HepG2 (cell line): ENCODE measurements around the gene CTCF. TPM values are rescaled to one million over a fixed set of nuclear protein-coding genes. Genes with fewer than 3 reads are reported as not detected.

Source experiments
- ARNT2 ChIP-seq: sonication (generic); formaldehyde crosslinking; IDR thresholded peaks from 2 replicates; pipeline ENCODE4 v1.8.0; 2022; ENCODE audit warnings: mild to moderate bottlenecking, low read depth, missing genetic modification reagents, moderate library complexity
- ATF7 ChIP-seq, 2 experiments: fragments of 450-650 bp in 1 of 2; sonication (generic) in 1 of 2; formaldehyde crosslinking in 1 of 2; IDR thresholded peaks; 2 replicates each; pipeline versions ENCODE4 v1.4.0 to v1.6.1; 2016 to 2020; ENCODE audit warnings: antibody characterized with exemption in 1 of 2, mild to moderate bottlenecking in 1 of 2, missing genetic modification reagents in 1 of 2
- CC2D1A ChIP-seq: sonication (generic); formaldehyde crosslinking; IDR thresholded peaks from 2 replicates; pipeline ENCODE4 v1.8.1; 2023; ENCODE audit warnings: mild to moderate bottlenecking, missing genetic modification reagents
- CCDC6 ChIP-seq: sonication (generic); formaldehyde crosslinking; IDR thresholded peaks from 2 replicates; pipeline ENCODE4 v1.8.1; 2022; ENCODE audit warnings: mild to moderate bottlenecking, missing genetic modification reagents, moderate library complexity
- ESRRA ChIP-seq: sonication (generic); formaldehyde crosslinking; IDR thresholded peaks from 2 replicates; pipeline ENCODE4 v1.5.1; 2020; ENCODE audit warnings: mild to moderate bottlenecking, low read depth, missing genetic modification reagents
- KLF13 ChIP-seq: sonication (generic); formaldehyde crosslinking; IDR thresholded peaks from 2 replicates; pipeline ENCODE4 v1.4.0; 2020; ENCODE audit warnings: mild to moderate bottlenecking, missing genetic modification reagents
- NCOR1 ChIP-seq: fragments of 200-600 bp; sonication (generic); IDR thresholded peaks from 2 replicates; pipeline ENCODE4 v1.7.0; 2017; ENCODE audit warnings: antibody characterized with exemption, low read length, borderline replicate concordance
- PCBP1 ChIP-seq: fragments of 200-400 bp; formaldehyde crosslinking; IDR thresholded peaks from 2 replicates; pipeline ENCODE4 v1.6.1; 2017; ENCODE audit warnings: mild to moderate bottlenecking, low read depth, low read length, borderline replicate concordance
- PHF21A ChIP-seq: sonication (generic); formaldehyde crosslinking; IDR thresholded peaks from 2 replicates; pipeline ENCODE4 v1.5.0; 2020; ENCODE audit warnings: mild to moderate bottlenecking, missing genetic modification reagents
- SALL2 ChIP-seq: sonication (generic); formaldehyde crosslinking; IDR thresholded peaks from 2 replicates; pipeline ENCODE4 v1.8.1; 2023; ENCODE audit warnings: mild to moderate bottlenecking, missing genetic modification reagents, inconsistent platforms
- TP53 ChIP-seq: sonication (generic); formaldehyde crosslinking; conservative IDR thresholded peaks from 2 replicates; pipeline ENCODE4 v1.4.0; 2020; ENCODE audit warnings: missing genetic modification reagents
- ZKSCAN5 ChIP-seq: sonication (generic); formaldehyde crosslinking; IDR thresholded peaks from 2 replicates; pipeline ENCODE4 v1.5.1; 2020; ENCODE audit warnings: mild to moderate bottlenecking, missing genetic modification reagents
- ZNF367 ChIP-seq: sonication (generic); formaldehyde crosslinking; IDR thresholded peaks from 2 replicates; pipeline ENCODE4 v1.4.0; 2020; ENCODE audit warnings: missing genetic modification reagents, borderline replicate concordance
- ZNF614 ChIP-seq: IDR thresholded peaks from 2 replicates; pipeline ENCODE4 v1.6.1; 2018; ENCODE audit warnings: missing biosample characterization, missing genetic modification reagents, inconsistent platforms, borderline replicate concordance
- polyA plus RNA-seq, 8 experiments: library from polyadenylated mRNA; depleted of rRNA in 3 of 8; stranded (reverse) in 7 of 8; unstranded in 1 of 8; fragments of >200 nt; fragmentation: Illumina TruSeq in 4 of 8; extraction: Trizol in 4 of 8; gene quantifications; 2 replicates each; pipeline versions ENCODE4 v1.2.1 to v1.2.3, GENCODE V29; 2011 to 2016; ENCODE audit warnings: low read depth in 4 of 8, missing spikeins in 1 of 8, mixed read lengths in 1 of 8; ENCODE audit not compliant: insufficient read depth in 1 of 8
- total RNA-seq, 5 experiments: library from RNA; depleted of rRNA; stranded (reverse); fragments of >200 nt; fragmentation: Illumina TruSeq; extraction: Trizol; gene quantifications; 2 replicates each; pipeline ENCODE4 v1.2.3, GENCODE V29; 2016; ENCODE audit warnings: low read depth in 1 of 5
- TF ChIP-seq, protein P1 (sequence below): sonication (generic); formaldehyde crosslinking; conservative IDR thresholded peaks from 2 replicates; pipeline ENCODE4 v1.4.0; 2020; ENCODE audit warnings: missing genetic modification reagents
- TF ChIP-seq, protein P2 (sequence below): sonication (generic); formaldehyde crosslinking; IDR thresholded peaks from 2 replicates; pipeline ENCODE4 v1.5.0; 2020; ENCODE audit warnings: mild to moderate bottlenecking, missing genetic modification reagents, borderline replicate concordance
- TF ChIP-seq, protein P3 (sequence below): sonication (generic); formaldehyde crosslinking; IDR thresholded peaks from 2 replicates; pipeline ENCODE4 v1.8.0; 2022; ENCODE audit warnings: mild to moderate bottlenecking, missing genetic modification reagents, moderate library complexity
- TF ChIP-seq, protein P4 (sequence below): sonication (generic); formaldehyde crosslinking; IDR thresholded peaks from 2 replicates; pipeline ENCODE4 v1.8.1; 2023; ENCODE audit warnings: mild to moderate bottlenecking, missing genetic modification reagents

CTCF gene
- total and polyA plus RNA-seq, 2 of the 13 experiments (the other 11 are each of a cell fraction or from before 2014, with no cell fraction given) = 19.5 to 37.5 TPM

DNA sequence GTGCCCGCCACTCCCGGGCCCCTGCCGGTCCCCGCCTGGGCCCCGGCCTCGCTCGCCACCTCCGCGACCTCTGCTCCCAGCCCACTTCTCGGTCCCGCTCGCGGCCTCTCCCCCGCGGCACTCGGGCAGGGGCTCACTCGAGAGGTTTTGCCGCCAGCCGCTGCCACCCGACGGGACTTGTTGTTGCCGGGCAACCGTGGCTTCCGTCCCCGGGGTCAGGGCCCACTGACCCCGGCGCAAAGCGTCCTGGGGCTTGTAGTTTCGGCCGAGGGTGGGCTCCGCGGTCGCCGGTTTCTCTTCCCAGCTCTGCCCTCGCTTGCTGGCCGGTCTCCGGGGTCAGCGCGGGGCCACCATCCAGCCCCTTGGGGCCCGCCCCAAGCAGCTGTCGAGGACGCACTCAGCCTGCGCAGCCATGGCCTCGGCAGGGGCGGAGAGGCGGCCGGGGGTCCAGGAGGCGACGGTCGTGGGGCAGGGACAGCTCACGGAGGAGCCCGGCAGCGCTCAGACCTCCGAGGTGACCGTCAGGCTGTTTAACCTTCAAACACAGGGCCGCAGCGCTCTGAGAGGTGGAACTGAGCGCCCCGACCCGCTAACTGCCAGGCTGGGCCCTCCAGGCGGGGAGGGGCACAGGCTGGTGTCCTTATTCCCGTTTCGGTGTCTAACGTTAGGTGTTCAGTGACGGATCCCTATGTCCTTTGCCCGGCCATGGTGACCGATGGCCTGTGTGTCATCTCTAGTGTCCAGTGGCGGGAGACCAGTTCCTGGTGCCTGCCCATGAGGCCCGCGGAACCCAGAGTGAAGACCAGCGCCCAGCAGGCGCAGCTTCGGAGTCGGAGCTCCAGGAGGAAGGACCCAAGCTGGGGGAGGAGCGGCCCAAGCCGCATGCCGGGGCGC is 104.5 kb downstream of the CTCF start, which contains the start of the genes C16orf86 and ENKD1 (continued):
- TF ChIP-seq ZKSCAN5 (CRISPR knock-in tag) (no peak; the same call in 1 of the 2 replicates), CC2D1A (CRISPR knock-in tag) (no peak), ZNF614 (CRISPR knock-in tag) (no peak), TP53 (CRISPR knock-in tag) (0 out of 2 replicates have a peak, but pooled peaks have one; percentile 45), NCOR1 (no peak; the same call in 1 of the 2 replicates), KLF13 (CRISPR knock-in tag) (no peak), CCDC6 (CRISPR knock-in tag) (no peak), ESRRA (CRISPR knock-in tag) (no peak; the same call in 1 of the 2 replicates), SALL2 (CRISPR knock-in tag) (peak; percentile 15), PHF21A (CRISPR knock-in tag) (no peak), ARNT2 (CRISPR knock-in tag) (0 out of 2 replicates have a peak, but pooled peaks have one; percentile 57), ATF7 (IDR thresholded peaks at IDR 0.05) (no peak), ATF7 (CRISPR knock-in tag; IDR thresholded peaks at IDR 0.05) (no peak), PCBP1 (peak; percentile 82; the same call in 1 of the 2 replicates), ZNF367 (CRISPR knock-in tag) (0 out of 2 replicates have a peak, but pooled peaks have one; percentile 21)
- TF ChIP-seq, protein P1, sequence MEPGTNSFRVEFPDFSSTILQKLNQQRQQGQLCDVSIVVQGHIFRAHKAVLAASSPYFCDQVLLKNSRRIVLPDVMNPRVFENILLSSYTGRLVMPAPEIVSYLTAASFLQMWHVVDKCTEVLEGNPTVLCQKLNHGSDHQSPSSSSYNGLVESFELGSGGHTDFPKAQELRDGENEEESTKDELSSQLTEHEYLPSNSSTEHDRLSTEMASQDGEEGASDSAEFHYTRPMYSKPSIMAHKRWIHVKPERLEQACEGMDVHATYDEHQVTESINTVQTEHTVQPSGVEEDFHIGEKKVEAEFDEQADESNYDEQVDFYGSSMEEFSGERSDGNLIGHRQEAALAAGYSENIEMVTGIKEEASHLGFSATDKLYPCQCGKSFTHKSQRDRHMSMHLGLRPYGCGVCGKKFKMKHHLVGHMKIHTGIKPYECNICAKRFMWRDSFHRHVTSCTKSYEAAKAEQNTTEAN (CRISPR knock-in tag) = no peak
- TF ChIP-seq, protein P2, sequence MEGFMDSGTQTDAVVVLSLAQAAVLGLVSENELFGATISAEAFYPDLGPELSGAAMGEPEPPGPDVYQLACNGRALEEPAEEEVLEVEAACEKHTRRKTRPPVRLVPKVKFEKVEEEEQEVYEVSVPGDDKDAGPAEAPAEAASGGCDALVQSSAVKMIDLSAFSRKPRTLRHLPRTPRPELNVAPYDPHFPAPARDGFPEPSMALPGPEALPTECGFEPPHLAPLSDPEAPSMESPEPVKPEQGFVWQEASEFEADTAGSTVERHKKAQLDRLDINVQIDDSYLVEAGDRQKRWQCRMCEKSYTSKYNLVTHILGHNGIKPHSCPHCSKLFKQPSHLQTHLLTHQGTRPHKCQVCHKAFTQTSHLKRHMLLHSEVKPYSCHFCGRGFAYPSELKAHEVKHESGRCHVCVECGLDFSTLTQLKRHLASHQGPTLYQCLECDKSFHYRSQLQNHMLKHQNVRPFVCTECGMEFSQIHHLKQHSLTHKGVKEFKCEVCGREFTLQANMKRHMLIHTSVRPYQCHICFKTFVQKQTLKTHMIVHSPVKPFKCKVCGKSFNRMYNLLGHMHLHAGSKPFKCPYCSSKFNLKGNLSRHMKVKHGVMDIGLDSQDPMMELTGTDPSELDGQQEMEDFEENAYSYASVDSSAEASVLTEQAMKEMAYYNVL (CRISPR knock-in tag) = 0 out of 2 replicates have a peak, but pooled peaks have one; percentile 2
- TF ChIP-seq, protein P3, sequence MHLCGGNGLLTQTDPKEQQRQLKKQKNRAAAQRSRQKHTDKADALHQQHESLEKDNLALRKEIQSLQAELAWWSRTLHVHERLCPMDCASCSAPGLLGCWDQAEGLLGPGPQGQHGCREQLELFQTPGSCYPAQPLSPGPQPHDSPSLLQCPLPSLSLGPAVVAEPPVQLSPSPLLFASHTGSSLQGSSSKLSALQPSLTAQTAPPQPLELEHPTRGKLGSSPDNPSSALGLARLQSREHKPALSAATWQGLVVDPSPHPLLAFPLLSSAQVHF (CRISPR knock-in tag) = no peak
- TF ChIP-seq, protein P4, sequence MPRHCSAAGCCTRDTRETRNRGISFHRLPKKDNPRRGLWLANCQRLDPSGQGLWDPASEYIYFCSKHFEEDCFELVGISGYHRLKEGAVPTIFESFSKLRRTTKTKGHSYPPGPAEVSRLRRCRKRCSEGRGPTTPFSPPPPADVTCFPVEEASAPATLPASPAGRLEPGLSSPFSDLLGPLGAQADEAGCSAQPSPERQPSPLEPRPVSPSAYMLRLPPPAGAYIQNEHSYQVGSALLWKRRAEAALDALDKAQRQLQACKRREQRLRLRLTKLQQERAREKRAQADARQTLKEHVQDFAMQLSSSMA (CRISPR knock-in tag) = 0 out of 2 replicates have a peak, but pooled peaks have one; percentile 31
